DMS79 treated with DMSO at 0.1 percent for 48 hours (cell line): ENCODE data around the gene PAK2.
"Not testable (repeated sequence)": the region's sequence is repeated elsewhere in the genome, so short reads cannot be mapped to it uniquely, and the experiment has no call there.

Experiments used
- DNase-seq: peaks from one replicate; lab custom pipeline; 2025; lab: John Stamatoyannopoulos, UW

PAK2 gene

GRCh38 chr3:196782511-196782910, 42.9 kb downstream of the PAK2 start:
- no peak for DNase-seq

- no peak for DNase-seq
Measured at GRCh38 chr3:196788528-196788927, 48.9 kb downstream of the PAK2 start.

GRCh38 chr3:196789885-196790359, 50.3 kb downstream of the PAK2 start:
- DNase-seq, result no peak

DNA sequence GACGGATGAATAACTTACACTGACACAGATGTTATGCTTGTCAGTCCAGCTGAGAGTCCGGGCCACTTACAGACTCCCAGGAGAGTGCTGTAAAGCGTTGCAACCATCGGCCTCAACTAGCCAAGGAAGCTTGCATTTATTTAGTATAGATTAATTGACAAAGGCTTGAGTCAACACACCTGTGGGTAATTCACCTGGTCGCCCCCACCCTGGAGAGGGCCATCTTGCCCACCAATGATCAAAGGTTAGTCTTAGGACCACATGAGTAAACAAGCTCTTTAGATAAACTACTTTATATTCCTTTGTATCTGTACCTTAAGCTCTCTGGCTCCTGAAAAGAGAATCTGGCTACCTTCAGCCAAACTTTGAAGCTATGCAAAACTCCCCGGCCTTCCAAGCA, 51.0 kb downstream of the PAK2 start:
- DNase-seq, result no peak

- DNase-seq, result no peak
Measured at GRCh38 chr3:196792771-196793170, 53.1 kb downstream of the PAK2 start.

DNA sequence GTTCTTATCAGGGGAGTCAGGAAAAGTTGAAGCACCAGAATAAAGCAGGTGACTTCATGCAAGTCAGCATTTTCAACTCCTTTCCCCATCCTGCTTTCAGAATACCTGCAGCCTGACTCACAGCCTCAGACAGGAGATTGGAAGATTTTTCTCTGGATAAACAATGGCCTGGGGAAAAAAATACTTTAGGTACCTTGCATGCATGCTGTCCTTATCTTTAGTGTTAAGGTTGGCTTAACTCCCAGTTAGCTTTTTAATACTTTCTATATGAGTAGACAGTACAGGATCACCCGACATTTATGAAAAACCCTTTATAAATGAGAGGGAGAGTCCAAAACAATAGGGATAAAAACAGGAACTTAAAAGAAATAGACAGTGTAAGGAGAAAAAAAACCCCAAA, 53.6 kb downstream of the PAK2 start:
- no peak for DNase-seq

DNA sequence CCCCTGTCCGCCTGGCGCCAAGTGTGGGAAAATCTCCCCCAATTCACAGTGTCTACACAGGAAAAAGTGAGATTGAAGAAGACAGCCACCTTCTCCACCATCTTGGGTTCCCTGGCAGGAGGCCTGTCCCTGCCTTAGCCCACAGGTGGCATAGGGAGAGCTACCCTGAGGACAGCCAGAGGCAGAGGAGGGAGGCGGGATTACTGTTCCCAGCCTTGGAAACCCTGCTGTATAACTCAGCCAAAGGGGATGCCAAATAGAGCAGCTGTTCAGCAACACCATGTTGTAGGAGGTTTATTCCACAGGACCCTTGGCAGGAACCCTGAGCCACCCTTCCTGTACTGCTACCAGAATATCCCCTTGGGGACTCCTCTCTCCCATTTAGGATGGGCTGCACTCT, 54.8 kb downstream of the PAK2 start:
- no peak for DNase-seq

DNA sequence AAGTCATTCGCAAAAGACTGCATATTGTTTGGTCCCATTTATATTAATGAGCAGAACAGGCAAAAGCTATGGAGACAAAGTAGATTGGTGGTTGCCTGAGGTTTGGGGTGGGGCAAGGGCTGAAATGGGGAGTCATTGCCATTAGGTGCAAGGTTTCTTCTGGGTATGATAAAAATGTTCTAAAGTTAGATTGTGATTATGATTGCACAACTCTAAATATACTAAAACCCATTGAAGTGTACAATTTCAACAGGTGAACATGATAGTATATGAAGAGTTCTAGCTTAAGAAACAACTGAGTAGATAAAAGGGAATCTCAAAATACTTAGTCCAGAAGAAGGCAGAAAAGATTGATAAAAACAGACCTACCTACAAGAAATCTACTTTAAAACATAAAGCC, 56.7 kb downstream of the PAK2 start:
- DNase-seq, result no peak

- DNase-seq, result no peak
Measured at GRCh38 chr3:196800742-196801434, 61.2 kb downstream of the PAK2 start.

GRCh38 chr3:196803891-196804468, 64.3 kb downstream of the PAK2 start:
- no peak for DNase-seq

DNA sequence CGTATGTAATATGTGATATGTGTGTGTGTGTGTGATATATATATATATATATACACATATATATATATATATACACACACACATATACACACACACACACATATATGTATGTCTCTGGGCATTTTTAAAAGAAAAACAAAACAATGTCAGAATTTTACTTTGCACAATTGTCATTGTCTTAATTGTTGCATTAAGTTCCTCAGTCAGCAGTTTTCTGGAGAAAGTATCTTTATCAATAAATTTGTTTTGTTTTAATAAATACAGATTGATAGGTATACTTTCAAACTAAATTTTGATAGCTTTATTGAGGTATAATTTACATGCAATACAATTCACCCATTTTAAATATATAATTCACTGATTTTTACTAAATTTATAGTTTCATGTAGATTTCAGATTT, 65.1 kb downstream of the PAK2 start:
- no peak for DNase-seq

DNA sequence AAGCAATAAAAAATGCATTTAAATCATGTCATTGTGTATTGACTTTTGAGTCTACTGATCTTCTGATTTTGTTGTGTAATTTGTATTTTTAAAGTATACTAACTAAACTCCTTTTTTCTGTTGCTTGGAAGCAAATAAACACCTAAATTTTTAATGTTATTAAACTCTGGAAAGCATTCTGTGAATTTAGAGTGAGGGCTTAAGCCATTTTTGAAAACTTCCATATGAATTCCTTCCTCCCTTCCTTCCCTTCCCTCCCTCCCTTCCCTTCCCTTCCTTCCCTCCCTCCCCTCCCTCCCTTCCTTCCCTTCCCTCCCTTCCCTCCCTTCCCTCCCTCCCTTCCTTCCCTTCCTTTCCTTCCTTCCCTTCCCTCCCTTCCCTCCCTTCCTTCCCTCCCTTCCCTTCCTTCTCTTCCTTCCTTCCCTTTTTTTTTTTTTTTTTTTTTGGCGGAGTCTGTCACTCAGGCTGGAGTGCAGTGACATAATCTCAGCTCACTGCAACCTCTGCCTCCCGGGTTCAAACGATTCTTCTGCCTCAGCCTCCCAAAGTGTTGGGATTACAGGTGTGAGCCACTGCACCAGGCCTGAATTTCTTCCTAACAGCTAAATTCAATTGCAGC, 71.4 kb downstream of the PAK2 start:
- DNase-seq, result no peak

- no peak for DNase-seq
Measured at GRCh38 chr3:196812853-196813252, 73.2 kb downstream of the PAK2 start.

DNA sequence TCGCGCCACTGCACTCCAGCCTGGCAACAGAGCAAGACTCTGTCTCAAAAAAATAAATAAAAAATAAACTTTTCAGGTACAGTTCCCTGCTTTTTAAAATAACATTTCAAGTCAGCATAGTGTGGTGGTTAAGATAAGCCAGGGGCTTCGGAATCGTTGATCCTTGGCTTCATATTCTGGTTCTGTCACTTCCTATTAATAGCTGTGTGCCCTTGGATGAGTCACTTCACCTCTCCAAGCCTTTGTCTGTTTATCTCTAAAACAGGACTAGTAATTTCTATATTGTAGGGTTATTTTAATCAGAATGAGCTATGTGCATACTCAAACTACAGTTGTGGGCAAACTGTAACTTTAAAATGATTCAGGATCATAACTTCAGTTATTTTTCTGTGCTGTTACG, 74.2 kb downstream of the PAK2 start:
- DNase-seq, result no peak

DNA sequence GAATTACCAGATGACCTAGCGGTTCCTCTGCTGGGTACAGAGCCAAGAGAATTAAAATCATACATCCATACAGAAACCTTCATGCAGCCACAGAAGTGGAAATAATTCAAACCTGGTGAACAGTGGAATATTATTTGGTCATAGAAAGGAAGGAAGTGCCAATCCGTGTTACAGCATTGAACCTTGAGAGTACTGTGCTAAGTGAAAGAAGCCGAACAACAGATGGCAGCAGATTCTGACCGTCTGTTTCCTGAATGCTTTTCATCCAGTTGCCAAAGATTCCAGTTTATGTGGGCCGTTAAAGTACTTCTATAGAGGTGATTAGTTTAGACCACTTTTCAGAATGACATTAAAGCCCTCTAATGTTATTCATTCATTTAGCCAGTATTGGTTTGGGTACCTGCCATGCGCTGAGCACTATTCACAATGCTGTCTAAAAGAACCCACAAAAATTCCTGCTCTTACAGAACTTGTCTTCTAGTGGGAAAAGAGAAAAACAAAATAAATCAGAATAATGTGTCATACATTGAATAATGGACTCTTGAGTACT, 82.2 kb downstream of the PAK2 start:
- no peak for DNase-seq

DNA sequence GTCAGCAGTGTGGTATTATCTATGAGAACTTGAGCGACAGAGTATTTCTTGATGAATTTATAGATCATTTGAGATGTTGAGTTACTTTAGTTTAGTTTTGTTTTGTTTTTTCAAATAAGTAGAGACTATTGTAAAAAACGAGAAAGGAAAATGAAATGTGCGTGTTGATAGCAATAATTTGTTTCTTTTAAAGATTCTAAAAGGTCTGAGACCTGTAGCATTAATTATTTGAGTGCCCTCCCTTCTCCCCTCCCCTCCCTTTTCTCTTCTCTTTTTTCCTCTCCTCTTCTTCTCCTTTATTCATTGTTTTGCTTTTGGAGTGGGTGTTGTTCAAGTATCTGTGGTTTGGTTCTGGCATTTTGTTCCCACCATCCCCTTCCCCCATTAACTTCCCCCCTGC, 90.0 kb downstream of the PAK2 start:
- not testable (repeated sequence) for DNase-seq

DNA sequence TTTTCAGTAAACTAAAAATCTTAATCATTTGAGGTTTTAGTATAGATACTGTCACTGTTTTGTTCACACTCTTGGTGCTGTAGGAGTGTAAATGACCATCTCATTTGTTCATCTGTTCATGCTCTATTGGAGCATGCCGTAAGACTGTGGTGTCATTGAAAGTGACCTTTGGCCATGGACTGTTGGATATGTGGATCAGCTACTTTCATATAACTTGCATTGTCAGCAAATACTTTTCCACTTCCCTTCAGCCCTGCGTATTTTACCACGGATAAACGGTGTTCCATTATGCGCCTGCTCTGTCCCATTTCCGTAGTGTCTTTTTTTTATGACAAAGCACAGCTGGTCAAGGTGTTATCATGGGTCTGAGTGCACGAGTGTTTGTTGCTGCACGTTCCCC, 95.4 kb downstream of the PAK2 start:
- DNase-seq, result no peak

GRCh38 chr3:196836626-196837025, 97.0 kb downstream of the PAK2 start:
- DNase-seq, result not testable (repeated sequence)

- DNase-seq, result no peak
Measured at GRCh38 chr3:196837819-196838420, 98.3 kb downstream of the PAK2 start.

DNA sequence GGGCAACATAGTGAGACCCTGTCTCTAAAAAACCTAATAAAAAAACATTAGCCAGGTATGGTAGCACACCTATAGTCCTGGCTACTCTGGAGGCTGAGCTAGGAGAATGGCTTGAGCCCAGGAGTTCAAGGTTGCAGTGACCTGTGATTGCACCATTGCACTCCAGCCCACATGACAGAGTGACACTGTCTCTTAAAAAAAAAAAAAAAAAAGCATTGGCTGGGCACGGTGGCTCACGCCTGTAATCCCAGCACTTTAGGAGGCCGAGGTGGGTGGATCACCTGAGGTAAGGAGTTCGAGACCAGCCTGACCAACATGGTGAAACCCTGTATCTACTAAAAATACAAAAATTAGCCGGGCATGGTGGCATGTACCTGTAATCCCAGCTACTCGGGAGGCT, 99.7 kb downstream of the PAK2 start:
- not testable (repeated sequence) for DNase-seq

DNA sequence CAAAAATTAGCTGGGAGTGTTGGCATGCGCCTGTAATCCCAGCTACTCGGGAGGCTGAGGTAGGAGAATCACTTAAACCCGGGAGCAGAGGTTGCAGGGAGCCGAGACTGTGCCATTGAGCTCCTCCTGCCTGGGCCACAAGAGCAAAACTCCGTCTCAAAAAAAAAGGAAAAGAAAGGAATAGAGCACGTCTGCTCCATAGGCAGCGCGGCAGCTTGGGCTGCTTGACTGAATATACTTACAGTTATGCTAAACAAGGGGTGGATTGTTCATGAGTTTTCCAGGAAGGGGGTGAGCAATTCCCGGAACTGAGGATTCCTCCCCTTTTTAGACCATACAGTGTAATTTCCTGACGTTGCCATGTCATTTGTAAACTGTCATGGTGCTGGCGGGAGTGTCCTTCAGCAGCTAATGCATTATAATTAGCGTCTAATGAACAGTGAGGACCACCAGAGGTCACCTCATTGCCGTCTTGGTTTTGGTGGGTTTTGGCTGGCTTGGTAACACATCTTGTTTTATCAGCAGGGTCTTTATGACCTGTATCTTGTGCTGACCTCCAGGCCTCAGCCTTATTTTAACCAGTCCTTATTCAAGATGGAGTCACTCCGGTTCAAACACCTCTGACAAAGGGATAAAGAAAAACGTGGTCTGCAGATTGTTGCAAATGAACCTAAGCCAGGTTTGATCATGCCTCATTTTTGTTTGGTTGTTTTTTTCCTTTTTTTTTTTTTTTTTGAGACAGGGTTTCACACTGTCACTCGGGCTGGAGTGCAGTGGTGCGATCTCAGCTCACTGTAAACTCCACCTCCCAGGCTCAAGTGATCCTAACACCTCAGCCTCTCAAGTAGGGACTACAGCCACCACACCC, 103.1 kb downstream of the PAK2 start:
- DNase-seq, result no peak
